H1 (cell line): ENCODE data around the gene HK1. TPM values are rescaled to one million over a fixed set of nuclear protein-coding genes. Genes with fewer than 3 reads are reported as not detected.
A peak's percentile ranks its signal among the peaks of the same experiment; 100 is the strongest.

ENCODE experiments used
- ATF3 ChIP-seq: IDR thresholded peaks from 2 replicates; pipeline ENCODE4 v1.6.1; 2011; ENCODE audit warnings: low read depth, mild to moderate bottlenecking, low read length; ENCODE audit not compliant: insufficient read depth
- CEBPB ChIP-seq: IDR thresholded peaks from 2 replicates; pipeline ENCODE4 v1.6.1; 2012; ENCODE audit warnings: low read depth, low read length
- CREB1 ChIP-seq: IDR thresholded peaks from 2 replicates; pipeline ENCODE4 v1.6.1; 2012; ENCODE audit warnings: inconsistent platforms
- EP300 ChIP-seq, 2 experiments: IDR thresholded peaks; 1 replicate in 1 of 2; 2 replicates in 1 of 2; pipeline ENCODE4 v1.6.1; 2011 to 2012; ENCODE audit warnings: low read depth in 2 of 2, low read length in 2 of 2, mild to moderate bottlenecking in 2 of 2, borderline replicate concordance in 1 of 2, inconsistent platforms in 1 of 2, moderate library complexity in 1 of 2
- FOSL1 ChIP-seq: IDR thresholded peaks from 2 replicates; pipeline ENCODE4 v1.6.1; 2011; ENCODE audit warnings: mild to moderate bottlenecking, low read depth, low read length, moderate library complexity; ENCODE audit not compliant: insufficient read depth
- HDAC6 ChIP-seq: IDR thresholded peaks from one replicate; pipeline ENCODE4 v1.7.1; 2012; ENCODE audit warnings: low read depth, mild to moderate bottlenecking, inconsistent platforms, low read length, moderate library complexity
- KDM5A ChIP-seq: fragments of 200-600 bp; IDR thresholded peaks from 2 replicates; pipeline ENCODE4 v1.7.1; 2012; ENCODE audit warnings: mild to moderate bottlenecking, low read length, inconsistent platforms, mixed read lengths
- MAFK ChIP-seq: IDR thresholded peaks from 2 replicates; pipeline ENCODE4 v1.6.1; 2012; ENCODE audit warnings: low read depth, mild to moderate bottlenecking, improper control_type of control experiment, low read length
- POLR2AphosphoS5 ChIP-seq: IDR thresholded peaks from 2 replicates; pipeline ENCODE4 v1.6.1; 2011; ENCODE audit warnings: low read depth, low read length
- RNF2 ChIP-seq: fragments of 200-900, 300-1000 bp; sonication (generic); IDR thresholded peaks from 2 replicates; pipeline ENCODE4 v1.7.1; 2016; ENCODE audit warnings: borderline replicate concordance, low read depth, mild to moderate bottlenecking, antibody characterized with exemption, low read length; ENCODE audit not compliant: poor library complexity, severe bottlenecking; ENCODE audit errors: missing control alignments
- SP2 ChIP-seq: IDR thresholded peaks from 2 replicates; pipeline ENCODE4 v1.6.1; 2012; ENCODE audit warnings: mild to moderate bottlenecking, low read length, inconsistent platforms
- TEAD4 ChIP-seq: IDR thresholded peaks from 2 replicates; pipeline ENCODE4 v1.6.1; 2012; ENCODE audit warnings: low read depth, low read length, inconsistent platforms, mixed read lengths
- polyA plus RNA-seq, 7 experiments: library from polyadenylated mRNA; depleted of rRNA in 3 of 7; stranded (reverse) in 5 of 7; unstranded in 2 of 7; fragments of >200 nt in 5 of 7; fragments of 200-250 nt in 2 of 7; gene quantifications; 1 replicate in 5 of 7; 2 replicates in 1 of 7; 4 replicates in 1 of 7; pipeline versions ENCODE4 v1.2.1 to v1.2.3, GENCODE V29; 2011 to 2013; ENCODE audit warnings: missing spikeins in 2 of 7, mixed read lengths in 2 of 7
- total RNA-seq: library from RNA; stranded (reverse); fragmentation: NEBNext Ultra II Directional; extraction: Animal tissue kit (Norgen Biotek cat#: 25700); gene quantifications from 2 replicates; pipeline ENCODE4 v1.2.1, GENCODE V29; 2021

The HK1 gene
- total and polyA plus RNA-seq, 2 of the 8 experiments (the other 6 are each of a cell fraction or from before 2014, with no cell fraction given): 55.8 to 247 TPM

DNA sequence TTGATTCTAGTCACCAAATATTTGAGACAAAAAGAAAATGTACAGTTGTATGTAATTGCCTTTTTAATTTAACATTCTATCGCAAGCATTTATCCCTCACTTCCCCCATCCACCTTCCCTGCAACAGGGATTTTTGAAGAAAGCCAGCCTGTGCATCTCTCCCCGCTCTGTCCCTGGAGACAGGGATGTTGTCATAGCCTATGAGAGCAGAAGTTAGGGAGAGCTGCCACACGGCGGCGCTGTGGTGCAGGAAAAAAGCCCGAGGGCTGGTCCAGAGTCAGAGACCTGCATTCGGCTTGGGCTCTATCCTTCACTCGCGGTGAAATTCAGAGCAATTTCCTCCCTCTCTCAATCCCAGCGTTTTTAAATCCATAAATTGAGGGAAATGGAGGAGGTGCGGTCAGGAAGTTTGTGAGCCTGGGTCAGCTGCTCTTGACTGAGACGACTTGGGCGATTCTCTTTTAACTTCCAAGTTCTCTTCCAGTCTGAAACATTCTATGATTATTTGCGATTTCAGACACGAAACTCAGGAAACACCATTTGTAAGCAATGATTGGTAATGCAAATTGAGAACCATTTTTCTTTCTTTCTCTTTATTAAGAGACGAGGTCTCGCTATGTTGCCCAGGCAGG lies 40.7 kb upstream of the HK1 start (continued):
- TF ChIP-seq POLR2AphosphoS5: no peak
- no peak for TF ChIP-seq ATF3
- no peak for TF ChIP-seq HDAC6
- no peak for TF ChIP-seq KDM5A
- TF ChIP-seq TEAD4: no peak
- no peak for TF ChIP-seq EP300 (IDR thresholded peaks at IDR 0.05; ENCODE audit: borderline replicate concordance in 1 of 2, low read depth in 2 of 2, low read length in 2 of 2)
- no peak for TF ChIP-seq SP2
- no peak for TF ChIP-seq FOSL1
- TF ChIP-seq CEBPB: peak; percentile 73
- TF ChIP-seq MAFK: no peak
- no peak for TF ChIP-seq RNF2
- no peak for TF ChIP-seq CREB1
